GM23338 (cell line): ENCODE results near the gene EXOC3L4.

Experiments used
- CREB1 ChIP-seq: fragments of 250-450 bp; sonication (Bioruptor Pico); IDR thresholded peaks from 2 replicates; pipeline ENCODE4 v1.5.0; 2020; ENCODE audit warnings: low read depth, mild to moderate bottlenecking, moderate library complexity
- EZH2 ChIP-seq: fragments of 200-600 bp; sonication (generic); IDR thresholded peaks from one replicate; pipeline ENCODE4 v1.8.0; 2017; ENCODE audit warnings: antibody characterized with exemption, mild to moderate bottlenecking, low read depth; ENCODE audit not compliant: unreplicated experiment
- EZH2phosphoT487 ChIP-seq: fragments of 200-600 bp; sonication (generic); IDR thresholded peaks from one replicate; pipeline ENCODE4 v1.8.1; 2018; ENCODE audit warnings: antibody characterized with exemption; ENCODE audit not compliant: unreplicated experiment
- JUNB ChIP-seq: IDR thresholded peaks from one replicate; pipeline ENCODE4 v1.6.1; 2016; ENCODE audit warnings: antibody characterized with exemption; ENCODE audit not compliant: unreplicated experiment
- NANOG ChIP-seq: IDR thresholded peaks from 2 replicates; pipeline ENCODE4 v1.6.1; 2016; ENCODE audit warnings: antibody characterized with exemption, borderline replicate concordance
- POLR2AphosphoS5 ChIP-seq: IDR thresholded peaks from 2 replicates; pipeline ENCODE4 v1.6.1; 2016; ENCODE audit warnings: antibody characterized with exemption, low read depth
- ZNF114 ChIP-seq: fragments of 250-450 bp; sonication (Bioruptor Pico); IDR thresholded peaks from 2 replicates; pipeline ENCODE4 v1.5.0; 2020; ENCODE audit warnings: mild to moderate bottlenecking, moderate library complexity
- ZNF331 ChIP-seq: fragments of 250-450 bp; sonication (Bioruptor Pico); IDR thresholded peaks from 2 replicates; pipeline ENCODE4 v1.5.0; 2020; ENCODE audit warnings: low read depth, mild to moderate bottlenecking, moderate library complexity
- TF ChIP-seq, protein P1 (sequence below), 2 experiments: fragments of 200-600 bp in 1 of 2; sonication (generic) in 1 of 2; conservative IDR thresholded peaks; 2 replicates each; pipeline versions ENCODE4 v1.5.1 to v1.6.1; 2016 to 2017; ENCODE audit warnings: antibody characterized with exemption in 2 of 2, low read depth in 2 of 2, mild to moderate bottlenecking in 2 of 2, moderate library complexity in 1 of 2
- TF ChIP-seq, protein P2 (sequence below): IDR thresholded peaks from one replicate; pipeline ENCODE4 v1.6.1; 2018; ENCODE audit warnings: antibody characterized with exemption; ENCODE audit not compliant: unreplicated experiment

DNA sequence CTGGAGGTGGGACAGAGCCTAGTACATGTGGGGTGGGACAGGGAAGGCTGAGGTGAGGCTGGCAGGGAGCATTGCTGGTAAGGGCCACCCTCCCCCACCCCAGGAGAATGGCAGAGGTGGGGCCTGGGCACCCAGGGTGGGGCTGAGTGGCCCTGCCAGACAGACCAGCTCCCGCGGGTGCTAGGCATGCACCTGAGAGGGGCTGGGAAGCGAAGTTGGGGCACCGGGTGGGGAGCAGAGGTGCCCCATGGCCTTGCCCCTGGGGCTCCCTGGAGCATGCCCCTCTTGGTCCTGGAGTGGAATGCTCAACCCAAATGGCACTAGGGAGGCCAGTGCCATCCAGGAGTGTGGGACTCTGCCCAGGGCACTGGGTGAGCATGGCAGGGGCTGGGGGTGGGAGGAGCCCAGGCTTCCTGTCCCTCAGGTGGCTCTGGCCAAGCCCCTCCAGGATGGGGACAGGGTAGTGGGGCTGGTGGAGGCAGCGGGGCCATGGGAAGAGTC lies 30.0 kb downstream of the EXOC3L4 start:
- TF ChIP-seq POLR2AphosphoS5 (no peak), CREB1 (CRISPR knock-in tag) (no peak), NANOG (no peak), EZH2 (no peak), ZNF331 (CRISPR knock-in tag) (no peak), EZH2phosphoT487 (no peak), JUNB (no peak), ZNF114 (no peak)
- TF ChIP-seq, protein P1, sequence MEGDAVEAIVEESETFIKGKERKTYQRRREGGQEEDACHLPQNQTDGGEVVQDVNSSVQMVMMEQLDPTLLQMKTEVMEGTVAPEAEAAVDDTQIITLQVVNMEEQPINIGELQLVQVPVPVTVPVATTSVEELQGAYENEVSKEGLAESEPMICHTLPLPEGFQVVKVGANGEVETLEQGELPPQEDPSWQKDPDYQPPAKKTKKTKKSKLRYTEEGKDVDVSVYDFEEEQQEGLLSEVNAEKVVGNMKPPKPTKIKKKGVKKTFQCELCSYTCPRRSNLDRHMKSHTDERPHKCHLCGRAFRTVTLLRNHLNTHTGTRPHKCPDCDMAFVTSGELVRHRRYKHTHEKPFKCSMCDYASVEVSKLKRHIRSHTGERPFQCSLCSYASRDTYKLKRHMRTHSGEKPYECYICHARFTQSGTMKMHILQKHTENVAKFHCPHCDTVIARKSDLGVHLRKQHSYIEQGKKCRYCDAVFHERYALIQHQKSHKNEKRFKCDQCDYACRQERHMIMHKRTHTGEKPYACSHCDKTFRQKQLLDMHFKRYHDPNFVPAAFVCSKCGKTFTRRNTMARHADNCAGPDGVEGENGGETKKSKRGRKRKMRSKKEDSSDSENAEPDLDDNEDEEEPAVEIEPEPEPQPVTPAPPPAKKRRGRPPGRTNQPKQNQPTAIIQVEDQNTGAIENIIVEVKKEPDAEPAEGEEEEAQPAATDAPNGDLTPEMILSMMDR (conservative IDR thresholded peaks at IDR 0.05; ENCODE audit: low read depth in 2 of 2): no peak
- TF ChIP-seq, protein P2, sequence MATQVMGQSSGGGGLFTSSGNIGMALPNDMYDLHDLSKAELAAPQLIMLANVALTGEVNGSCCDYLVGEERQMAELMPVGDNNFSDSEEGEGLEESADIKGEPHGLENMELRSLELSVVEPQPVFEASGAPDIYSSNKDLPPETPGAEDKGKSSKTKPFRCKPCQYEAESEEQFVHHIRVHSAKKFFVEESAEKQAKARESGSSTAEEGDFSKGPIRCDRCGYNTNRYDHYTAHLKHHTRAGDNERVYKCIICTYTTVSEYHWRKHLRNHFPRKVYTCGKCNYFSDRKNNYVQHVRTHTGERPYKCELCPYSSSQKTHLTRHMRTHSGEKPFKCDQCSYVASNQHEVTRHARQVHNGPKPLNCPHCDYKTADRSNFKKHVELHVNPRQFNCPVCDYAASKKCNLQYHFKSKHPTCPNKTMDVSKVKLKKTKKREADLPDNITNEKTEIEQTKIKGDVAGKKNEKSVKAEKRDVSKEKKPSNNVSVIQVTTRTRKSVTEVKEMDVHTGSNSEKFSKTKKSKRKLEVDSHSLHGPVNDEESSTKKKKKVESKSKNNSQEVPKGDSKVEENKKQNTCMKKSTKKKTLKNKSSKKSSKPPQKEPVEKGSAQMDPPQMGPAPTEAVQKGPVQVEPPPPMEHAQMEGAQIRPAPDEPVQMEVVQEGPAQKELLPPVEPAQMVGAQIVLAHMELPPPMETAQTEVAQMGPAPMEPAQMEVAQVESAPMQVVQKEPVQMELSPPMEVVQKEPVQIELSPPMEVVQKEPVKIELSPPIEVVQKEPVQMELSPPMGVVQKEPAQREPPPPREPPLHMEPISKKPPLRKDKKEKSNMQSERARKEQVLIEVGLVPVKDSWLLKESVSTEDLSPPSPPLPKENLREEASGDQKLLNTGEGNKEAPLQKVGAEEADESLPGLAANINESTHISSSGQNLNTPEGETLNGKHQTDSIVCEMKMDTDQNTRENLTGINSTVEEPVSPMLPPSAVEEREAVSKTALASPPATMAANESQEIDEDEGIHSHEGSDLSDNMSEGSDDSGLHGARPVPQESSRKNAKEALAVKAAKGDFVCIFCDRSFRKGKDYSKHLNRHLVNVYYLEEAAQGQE: no peak
